ENCODE data around the gene BLTP3B.

Gene BLTP3B

DNA sequence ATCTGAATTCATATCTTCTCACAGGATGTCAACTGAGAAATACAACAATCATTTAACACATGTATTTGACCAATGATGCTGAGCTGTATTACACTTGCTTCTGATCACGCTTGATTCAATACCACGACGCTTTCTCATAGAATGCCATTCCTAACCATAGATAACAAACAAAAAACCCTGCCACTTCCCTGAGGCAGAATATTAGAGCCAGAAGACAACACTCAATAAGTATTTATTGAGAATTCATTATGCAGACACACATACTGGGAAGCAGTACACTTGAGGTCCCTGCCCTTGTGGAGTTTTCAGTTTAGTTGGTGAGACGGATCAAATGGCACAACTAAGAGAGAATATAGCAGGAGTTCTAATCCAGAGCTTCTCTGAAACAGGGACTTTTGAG, 32.4 kb downstream of the BLTP3B start:
- DNase-seq (ENCODE audit: low read depth), result no peak

- no peak for DNase-seq (ENCODE audit: low read depth)
Observed at GRCh38 chr12:100106861-100107260, 35.8 kb downstream of the BLTP3B start.

GRCh38 chr12:100105661-100106060, 37.0 kb downstream of the BLTP3B start:
- DNase-seq (ENCODE audit: low read depth), result no peak

DNA sequence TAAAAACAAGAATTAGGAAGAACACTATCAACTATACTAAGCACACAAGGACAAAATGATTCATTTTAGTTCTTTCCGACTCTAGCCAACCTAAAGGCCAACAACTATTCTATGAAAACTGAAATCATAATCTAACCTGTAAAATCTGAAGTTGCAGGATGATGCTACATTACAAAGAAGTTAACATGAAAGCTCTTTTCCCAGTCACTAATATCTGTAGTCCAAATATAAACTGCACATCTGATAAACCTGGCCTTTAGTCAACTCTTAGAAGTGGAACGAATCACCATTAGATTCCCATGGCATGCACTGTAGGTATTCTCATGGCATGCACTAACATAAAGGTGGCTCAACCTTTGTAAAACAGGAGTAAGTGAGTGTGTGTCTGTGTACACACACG, 41.7 kb downstream of the BLTP3B start:
- no peak for DNase-seq (ENCODE audit: low read depth)
